ENCODE measurements around the gene FAM171A1.

The FAM171A1 gene

GRCh38 chr10:15374156-15374555 is 3.1 kb upstream of the FAM171A1 start:
- no peak for TF ChIP-seq CTCF (conservative IDR thresholded peaks at IDR 0.05; ENCODE audit: control insufficient read depth, insufficient read depth, low read depth, low read length)
- DNase-seq (ENCODE audit: low read depth): no peak
- H3K4me3 ChIP-seq (ENCODE audit: control insufficient read depth, low read depth, low read length): no peak overlapping the region

GRCh38 chr10:15373199-15373598 is 2.1 kb upstream of the FAM171A1 start:
- no peak overlapping the region for H3K4me3 ChIP-seq (ENCODE audit: control insufficient read depth, low read depth, low read length)
- TF ChIP-seq CTCF (conservative IDR thresholded peaks at IDR 0.05; ENCODE audit: control insufficient read depth, insufficient read depth, low read depth, low read length): no peak
- no peak for DNase-seq (ENCODE audit: low read depth)

DNA sequence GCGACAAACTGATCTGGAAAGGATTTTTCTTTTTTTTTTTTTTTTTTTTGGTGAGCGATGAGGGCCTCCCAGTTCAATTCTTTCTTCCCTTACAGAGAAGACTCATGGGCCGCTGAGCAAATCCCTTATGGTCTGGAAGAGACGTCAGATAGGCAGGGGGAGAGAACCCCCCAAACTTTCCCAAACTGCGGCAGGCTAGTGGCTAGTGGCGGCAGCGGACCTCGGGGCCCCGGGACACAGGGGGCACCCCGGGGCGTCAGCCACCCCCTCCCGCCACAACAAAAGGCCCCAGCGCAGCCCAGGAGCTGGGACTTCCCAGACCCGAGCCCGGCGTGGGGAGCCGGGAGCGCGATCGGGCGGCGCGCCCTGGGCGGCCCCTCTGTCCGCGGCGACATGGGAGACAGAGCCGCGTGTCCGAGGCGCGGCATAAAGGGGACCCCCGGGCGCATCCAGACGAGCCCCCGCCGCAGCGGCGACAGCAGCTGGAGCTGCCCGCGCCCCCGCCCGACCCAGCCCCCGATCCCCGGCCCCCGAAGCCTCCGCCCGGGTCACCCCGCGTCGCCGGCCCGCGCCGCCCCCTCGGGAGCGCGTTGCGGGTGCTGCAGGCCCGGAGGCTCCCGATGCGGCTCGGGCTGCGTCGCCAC is 755 bp downstream of the FAM171A1 start:
- DNase-seq (ENCODE audit: low read depth): peak; percentile 25
- TF ChIP-seq CTCF (conservative IDR thresholded peaks at IDR 0.05; ENCODE audit: control insufficient read depth, insufficient read depth, low read depth, low read length): no peak
- peak overlapping the region; percentile 63 for H3K4me3 ChIP-seq (ENCODE audit: control insufficient read depth, low read depth, low read length)

DNA sequence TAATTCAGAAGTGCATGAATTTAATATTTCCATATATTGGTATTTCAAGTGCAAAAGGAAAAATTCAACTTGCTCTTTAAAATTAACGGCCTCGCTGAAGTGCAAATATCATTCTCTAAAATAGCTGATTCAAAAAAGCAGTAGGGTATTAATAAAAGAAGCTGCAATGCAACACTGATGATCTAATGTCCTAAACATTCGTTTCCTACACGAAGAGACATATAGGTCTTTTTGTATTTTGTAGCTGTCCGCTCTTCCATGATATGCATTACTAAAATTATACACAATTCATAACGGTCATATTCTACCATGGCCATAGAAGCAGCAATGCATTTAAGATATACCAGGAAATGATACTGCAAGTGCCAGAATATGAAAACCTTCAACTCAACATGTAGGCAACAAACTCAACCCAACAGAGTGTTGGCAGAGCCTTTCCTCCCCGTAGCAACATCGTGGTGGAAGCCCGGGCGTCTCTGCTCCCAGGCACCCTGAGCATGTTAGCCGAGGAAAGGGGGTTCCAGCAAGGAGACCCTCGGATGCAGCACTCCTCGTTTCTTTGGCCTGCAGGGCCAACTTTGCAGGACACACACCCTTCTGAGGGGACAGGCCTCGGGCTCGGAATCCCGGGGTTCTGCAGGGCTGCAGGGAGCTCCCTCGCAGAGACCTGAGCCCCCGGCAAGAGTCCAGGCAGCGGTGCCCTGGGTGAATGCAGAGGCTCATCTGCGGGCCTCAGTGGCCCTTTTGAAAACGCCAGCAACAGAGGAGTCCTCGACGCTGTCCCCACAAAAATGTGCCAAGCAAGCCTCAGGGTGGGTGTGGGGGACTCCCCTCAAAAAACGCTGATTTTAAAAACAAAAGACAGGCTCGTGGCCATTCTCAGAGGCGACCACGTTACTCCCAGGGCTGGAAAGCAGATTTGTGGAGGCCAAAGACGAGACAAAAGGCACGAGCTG is 1.6 kb downstream of the FAM171A1 start:
- TF ChIP-seq CTCF (conservative IDR thresholded peaks at IDR 0.05; ENCODE audit: control insufficient read depth, insufficient read depth, low read depth, low read length): no peak
- DNase-seq (ENCODE audit: low read depth): no peak
- H3K4me3 ChIP-seq (ENCODE audit: control insufficient read depth, low read depth, low read length): peak overlapping the region; percentile 63

GRCh38 chr10:15368101-15368855 is 2.8 kb downstream of the FAM171A1 start:
- no peak overlapping the region for H3K4me3 ChIP-seq (ENCODE audit: control insufficient read depth, low read depth, low read length)

More at GRCh38 chr10:15368101-15368855, 2.8 kb downstream of the FAM171A1 start:
- DNase-seq (ENCODE audit: low read depth): no peak
- no peak for TF ChIP-seq CTCF (conservative IDR thresholded peaks at IDR 0.05; ENCODE audit: control insufficient read depth, insufficient read depth, low read depth, low read length)

All from fibroblast of mammary gland (primary cell).